Measurements from ENCODE around the gene CDH4. TPM values are rescaled to one million over a fixed set of nuclear protein-coding genes. Genes with fewer than 3 reads are reported as not detected.

CDH4 gene
- total and polyA plus RNA-seq, 2 of the 4 experiments (the other 2 are of a cell fraction), result 1.6 to 3.5 TPM

DNA sequence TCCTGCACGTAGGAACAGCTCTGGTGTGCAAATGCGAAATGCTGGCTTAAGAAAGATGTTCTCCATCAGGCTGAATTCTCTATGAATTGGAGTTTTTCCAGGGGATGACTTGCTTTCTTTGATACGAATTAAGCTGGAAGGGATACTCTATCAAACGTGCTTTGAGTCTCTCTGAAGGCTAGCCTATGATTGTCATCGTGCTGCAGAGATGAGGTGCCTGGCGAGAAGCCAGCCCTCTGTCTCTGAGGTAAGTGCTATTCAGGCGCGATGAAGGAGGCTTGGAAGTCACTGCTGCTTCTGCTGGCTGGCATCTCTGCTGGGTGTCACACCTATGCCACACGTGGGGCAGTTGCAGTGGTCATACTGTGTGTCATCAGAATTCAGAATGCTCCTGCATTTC lies 589.9 kb downstream of the CDH4 start:
- in situ Hi-C loops (cut with MboI; ENCODE audit: low sequenced_read_pairs), result no loop called here
- H3K18ac ChIP-seq (ENCODE audit: low read depth, low read length), result no peak overlapping the region
- H3K56ac ChIP-seq (ENCODE audit: extremely low read depth, insufficient read depth, low read length), result no peak overlapping the region
- no peak overlapping the region for H2AFZ ChIP-seq (replicated peaks; ENCODE audit: low read length, poor library complexity)
- no peaks in the 10 kb centered on the region for H3K9me3 ChIP-seq (ENCODE audit: control insufficient read depth, insufficient read depth, low read length)
- no peak overlapping the region for H2BK15ac ChIP-seq (ENCODE audit: low read depth, low read length)
- intact Hi-C loops (cut with micrococcal nuclease), result no loop called here
- no peak overlapping the region for H2BK120ac ChIP-seq (ENCODE audit: low read depth, low read length)
- no peak overlapping the region for H3K27ac ChIP-seq (ENCODE audit: insufficient read depth, low read length)
- no TSS peak for BruUV-seq (replicated peaks)
- no peak overlapping the region for H3K4ac ChIP-seq (ENCODE audit: low read depth, low read length)
- 25% methylated on average over 7 of the region's 9 CpGs; no CpG with 5 or more reads in 1 of the 2 experiments for WGBS, 2 experiments (ENCODE audit: extremely low coverage in 2 of 2, insufficient read length in 1 of 2)
- CTCF ChIA-PET, result no interaction called here
- no peak overlapping the region for H2AK9ac ChIP-seq (replicated peaks; ENCODE audit: low read depth, low read length, poor library complexity)
- no peaks in the 10 kb centered on the region for H3K9me1 ChIP-seq (ENCODE audit: insufficient read depth, low read length)
- dilution Hi-C loops (cut with HindIII; ENCODE audit: low sequenced_read_pairs, unreplicated experiment), result no loop called here
- H3K14ac ChIP-seq (replicated peaks; ENCODE audit: low read depth, low read length), result no peak overlapping the region
- no peaks in the 10 kb centered on the region for H3K79me1 ChIP-seq (ENCODE audit: low read depth in 1 of 2, low read length in 2 of 2)
- H2BK5ac ChIP-seq (ENCODE audit: low read depth, low read length, poor library complexity, severe bottlenecking), result no peak overlapping the region
- H2BK20ac ChIP-seq (ENCODE audit: low read depth, low read length), result no peak overlapping the region
- no peak overlapping the region for H4K5ac ChIP-seq (ENCODE audit: low read depth, low read length)
- no peak overlapping the region for H3K4me2 ChIP-seq (ENCODE audit: low read depth, low read length)
- H3K4me3 ChIP-seq (ENCODE audit: insufficient read depth, low read depth, low read length), result no peak overlapping the region
- H3K9ac ChIP-seq (ENCODE audit: low read depth, low read length), result no peak overlapping the region
- no peak overlapping the region for H2AK5ac ChIP-seq (ENCODE audit: low read depth, low read length)
- no peak overlapping the region for H3K23ac ChIP-seq (ENCODE audit: low read depth, low read length)
- TF ChIP-seq, protein P1, sequence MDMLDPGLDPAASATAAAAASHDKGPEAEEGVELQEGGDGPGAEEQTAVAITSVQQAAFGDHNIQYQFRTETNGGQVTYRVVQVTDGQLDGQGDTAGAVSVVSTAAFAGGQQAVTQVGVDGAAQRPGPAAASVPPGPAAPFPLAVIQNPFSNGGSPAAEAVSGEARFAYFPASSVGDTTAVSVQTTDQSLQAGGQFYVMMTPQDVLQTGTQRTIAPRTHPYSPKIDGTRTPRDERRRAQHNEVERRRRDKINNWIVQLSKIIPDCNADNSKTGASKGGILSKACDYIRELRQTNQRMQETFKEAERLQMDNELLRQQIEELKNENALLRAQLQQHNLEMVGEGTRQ (IDR thresholded peaks at IDR 0.05; ENCODE audit: low read depth, low read length), result no peak
- no peak for TF ChIP-seq RFX5 (IDR thresholded peaks at IDR 0.05; ENCODE audit: low read depth, low read length)
- TF ChIP-seq BHLHE40 (IDR thresholded peaks at IDR 0.05; ENCODE audit: low read depth, low read length), result no peak
- TF ChIP-seq NFE2L2 (IDR thresholded peaks at IDR 0.05; ENCODE audit: low read depth, low read length), result no peak
- H3K4me1 ChIP-seq (ENCODE audit: control insufficient read depth, insufficient read depth, low read length), result no peaks in the 10 kb centered on the region
- no peaks in the 10 kb centered on the region for H3K36me3 ChIP-seq (ENCODE audit: control insufficient read depth, insufficient read depth, low read length)
- no peak overlapping the region for H4K91ac ChIP-seq (ENCODE audit: insufficient read depth, low read depth, low read length)
- DNase-seq, result no peak
- no peak overlapping the region for H4K8ac ChIP-seq (ENCODE audit: low read depth in 2 of 2, low read length in 2 of 2)
- no peaks in the 10 kb centered on the region for H3K27me3 ChIP-seq (ENCODE audit: control insufficient read depth, insufficient read depth, low read length)
- H4K20me1 ChIP-seq (ENCODE audit: insufficient read depth, low read length), result no peaks in the 10 kb centered on the region
- POLR2A ChIA-PET (ENCODE audit: unreplicated experiment), result no interaction called here
- ATAC-seq (ENCODE audit: low read depth), result no peak

Measured in IMR-90 (cell line).